ENCODE results near the gene CARS1. TPM values are rescaled to one million over a fixed set of nuclear protein-coding genes. Genes with fewer than 3 reads are reported as not detected.

The CARS1 gene
- total and polyA plus RNA-seq, 7 experiments from 2014 or later: 23.9 to 70.4 (median 38.5) TPM

DNA sequence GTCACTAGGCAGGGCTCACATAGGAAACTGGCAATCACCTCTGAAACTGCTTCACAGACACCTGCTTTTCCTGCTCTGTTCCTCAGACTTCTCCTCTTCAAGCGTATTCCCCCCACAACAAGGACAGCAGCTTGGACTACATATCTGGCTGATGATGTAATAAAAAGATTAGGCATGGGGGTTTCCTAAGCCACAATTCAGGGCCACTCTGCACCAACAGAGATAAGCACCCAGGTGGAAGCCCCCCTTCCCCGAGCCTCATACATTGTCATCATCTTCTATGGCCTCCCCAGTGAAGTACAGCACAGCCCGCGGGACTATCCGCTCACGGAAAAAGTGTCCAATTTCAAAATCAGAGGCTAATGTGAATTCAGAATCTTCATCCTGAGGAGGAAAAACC lies 103.0 kb downstream of the CARS1 start:
- ATAC-seq: peak; percentile 27
- H3K36me3 Mint-ChIP-seq: peaks cover 15 to 64% (median 40%) of the 10 kb centered on the region in 5 donors
- ChIA-PET CTCF (no interaction called here), POLR2A (no interaction called here)
- no peak overlapping the region for H3K27ac ChIP-seq (ENCODE audit: low read depth, low read length)
- no peak overlapping the region for H3K4me3 ChIP-seq (ENCODE audit: low read length)
- H3K27me3 Mint-ChIP-seq: no peaks in the 10 kb centered on the region
- DNase-seq: no peak
- no peaks in the 10 kb centered on the region for H3K9me3 ChIP-seq (ENCODE audit: control insufficient read depth in 2 of 3, low read length in 3 of 3)
- H3K27me3 ChIP-seq (ENCODE audit: control insufficient read depth in 2 of 2, insufficient read depth in 2 of 2, low read length in 2 of 2): no peaks in the 10 kb centered on the region
- H3K36me3 ChIP-seq (ENCODE audit: control insufficient read depth in 2 of 3, insufficient read depth in 3 of 3, low read length in 3 of 3): peaks cover 57 to 100% (median 82%) of the 10 kb centered on the region in 3 experiments
- H3K9me3 Mint-ChIP-seq: no peaks in the 10 kb centered on the region
- H3K4me1 ChIP-seq (ENCODE audit: control insufficient read depth in 2 of 2, insufficient read depth in 2 of 2, low read length in 2 of 2): peaks cover 0 to 4% of the 10 kb centered on the region in 2 donors
- no peak overlapping the region for H3K4me3 Mint-ChIP-seq
- peaks cover 8 to 59% (median 16%) of the 10 kb centered on the region in 7 donors for H3K4me1 Mint-ChIP-seq
- no peak overlapping the region for H3K27ac Mint-ChIP-seq
- intact Hi-C loops (cut with micrococcal nuclease): no loop called here

DNA sequence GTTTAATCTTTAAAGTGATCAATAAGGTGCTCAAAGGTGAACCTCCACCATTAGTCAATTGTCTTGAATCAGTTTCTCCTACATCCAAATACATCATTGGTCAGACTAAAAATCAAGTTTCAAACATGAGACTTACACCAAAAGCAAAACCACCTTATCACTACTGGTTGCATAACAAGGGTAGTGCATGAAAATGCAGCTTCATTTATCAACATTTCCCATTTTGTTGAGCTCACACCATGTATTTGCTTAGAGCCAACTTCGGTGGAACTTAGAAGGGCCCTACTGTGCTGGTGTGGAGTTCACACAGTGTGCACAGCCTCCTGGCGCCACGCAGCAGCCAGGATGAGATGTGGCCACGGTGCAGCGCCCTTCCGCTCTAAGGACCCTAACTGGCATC lies 104.9 kb downstream of the CARS1 start:
- Mint-ChIP-seq H3K9me3 (no peaks in the 10 kb centered on the region), H3K36me3 (peaks cover 14 to 65% (median 37%) of the 10 kb centered on the region in 5 donors), H3K27ac (peak overlapping the region in 3 of 9 donors; percentile 24 to 48 (median 36)), H3K27me3 (no peaks in the 10 kb centered on the region), H3K4me1 (peaks cover 10 to 65% (median 26%) of the 10 kb centered on the region in 7 donors), H3K4me3 (no peak overlapping the region)
- H3K4me1 ChIP-seq (ENCODE audit: control insufficient read depth in 2 of 2, insufficient read depth in 2 of 2, low read length in 2 of 2): peaks cover 0 to 4% of the 10 kb centered on the region in 2 donors
- no peak overlapping the region for H3K27ac ChIP-seq (ENCODE audit: low read depth, low read length)
- peaks cover 64 to 100% (median 66%) of the 10 kb centered on the region in 3 experiments for H3K36me3 ChIP-seq (ENCODE audit: control insufficient read depth in 2 of 3, insufficient read depth in 3 of 3, low read length in 3 of 3)
- no peaks in the 10 kb centered on the region for H3K9me3 ChIP-seq (ENCODE audit: control insufficient read depth in 2 of 3, low read length in 3 of 3)
- ChIA-PET CTCF (no interaction called here), POLR2A (no interaction called here)
- no peak overlapping the region for H3K4me3 ChIP-seq (ENCODE audit: low read length)
- intact Hi-C loops (cut with micrococcal nuclease): no loop called here
- ATAC-seq (peak; percentile 29), DNase-seq (no peak)
- H3K27me3 ChIP-seq (ENCODE audit: control insufficient read depth in 2 of 2, insufficient read depth in 2 of 2, low read length in 2 of 2): no peaks in the 10 kb centered on the region

DNA sequence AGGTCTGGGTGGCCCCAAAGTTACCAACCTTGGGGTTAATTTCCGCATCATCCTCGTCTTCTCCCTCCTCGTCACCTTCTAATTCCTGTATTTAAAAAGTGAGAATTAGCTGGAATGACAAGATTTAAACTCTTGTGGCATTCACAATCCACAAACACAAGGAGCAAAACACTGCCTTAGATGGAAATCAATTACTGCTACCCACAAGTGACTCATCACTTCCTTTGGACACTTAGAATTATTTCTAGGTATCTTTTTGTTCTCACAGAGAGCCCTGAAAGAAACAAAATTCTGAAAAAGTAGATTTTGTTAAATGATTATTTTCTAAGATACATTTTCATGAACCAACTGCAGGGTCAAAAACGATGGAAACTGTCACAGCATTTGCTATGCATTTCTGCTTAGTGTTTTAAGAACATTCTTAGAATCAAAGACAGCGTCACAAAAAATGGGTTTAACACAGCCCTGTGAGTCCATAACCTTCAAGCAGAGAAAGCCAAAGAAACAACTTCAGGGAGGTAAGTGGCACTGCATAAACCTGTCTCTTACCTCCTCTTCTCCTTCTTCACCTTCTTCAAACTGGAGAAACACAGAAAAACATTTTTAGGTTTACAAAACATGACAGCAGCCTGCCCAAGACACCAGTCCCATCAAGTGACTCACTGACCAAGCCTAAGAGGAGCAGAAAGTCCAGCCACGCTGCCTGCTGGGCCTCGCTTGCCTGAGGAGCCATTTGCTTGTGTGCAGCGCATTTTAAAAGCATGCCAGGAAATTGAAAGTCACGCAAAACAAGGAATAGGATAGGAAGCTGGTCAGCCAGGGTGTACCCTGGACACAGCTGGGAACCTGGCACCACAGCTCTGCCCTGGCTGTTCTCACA lies 105.8 kb downstream of the CARS1 start:
- Mint-ChIP-seq H3K4me3 (peak overlapping the region in 1 of 10 donors; percentile 52), H3K27ac (peak overlapping the region in 2 of 9 donors; percentile 34 to 75), H3K9me3 (no peaks in the 10 kb centered on the region), H3K4me1 (peaks cover 14 to 68% (median 34%) of the 10 kb centered on the region in 7 donors), H3K27me3 (no peaks in the 10 kb centered on the region), H3K36me3 (peaks cover 14 to 64% (median 33%) of the 10 kb centered on the region in 5 donors)
- CTCF ChIA-PET: no interaction called here
- POLR2A ChIA-PET: no interaction called here
- Histone ChIP-seq H3K4me3 (ENCODE audit: low read length) (no peak overlapping the region), H3K4me1 (ENCODE audit: control insufficient read depth in 2 of 2, insufficient read depth in 2 of 2, low read length in 2 of 2) (peaks cover 3 to 4% of the 10 kb centered on the region in 2 donors), H3K27ac (ENCODE audit: low read depth, low read length) (no peak overlapping the region), H3K9me3 (ENCODE audit: control insufficient read depth in 2 of 3, low read length in 3 of 3) (no peaks in the 10 kb centered on the region), H3K27me3 (ENCODE audit: control insufficient read depth in 2 of 2, insufficient read depth in 2 of 2, low read length in 2 of 2) (no peaks in the 10 kb centered on the region), H3K36me3 (ENCODE audit: control insufficient read depth in 2 of 3, insufficient read depth in 3 of 3, low read length in 3 of 3) (peaks cover 56 to 92% (median 59%) of the 10 kb centered on the region in 3 experiments)
- no peak for ATAC-seq
- DNase-seq: no peak
- intact Hi-C loops (cut with micrococcal nuclease): no loop called here

Other genes starting within 250 kb of the CARS1 start
- gene CDKN1C, start 171.6 kb downstream of the CARS1 start, total RNA-seq: 10 to 100 TPM in 1 of 5 experiments, 1 to 10 TPM in 3, under 1 TPM in 1; 0.53 to 36.0 (median 6.0) TPM
- gene CDKN1C, start 171.6 kb downstream of the CARS1 start, polyA plus RNA-seq: under 1 TPM; 0.35 to 0.94 TPM
- gene PHLDA2, start 128.0 kb downstream of the CARS1 start, total RNA-seq: 1 to 10 TPM in 3 of 5 experiments, not detected in 2; 2.5 to 7.9 (median 4.5) TPM
- gene PHLDA2, start 128.0 kb downstream of the CARS1 start, polyA plus RNA-seq: not detected
- 100 to 1,000 TPM; 245 to 356 (median 294) TPM for gene NAP1L4, start 65.1 kb downstream of the CARS1 start, total RNA-seq
- 100 to 1,000 TPM; 134 to 172 TPM for gene NAP1L4, start 65.1 kb downstream of the CARS1 start, polyA plus RNA-seq
- 10 to 100 TPM in 2 of 5 experiments, 1 to 10 TPM in 3; 3.7 to 76.7 (median 6.5) TPM for gene OSBPL5, start 107.9 kb upstream of the CARS1 start, total RNA-seq
- 1 to 10 TPM in 1 of 2 donors, under 1 TPM in 1; 0.51 to 2.7 TPM for gene OSBPL5, start 107.9 kb upstream of the CARS1 start, polyA plus RNA-seq
- gene MRGPRG, start 161.4 kb upstream of the CARS1 start, total RNA-seq: not detected
- not detected for gene MRGPRG, start 161.4 kb upstream of the CARS1 start, polyA plus RNA-seq
- gene MRGPRE, start 175.0 kb upstream of the CARS1 start, total RNA-seq: not detected
- not detected for gene MRGPRE, start 175.0 kb upstream of the CARS1 start, polyA plus RNA-seq